K562 (cell line): Measurements from ENCODE around the gene ELMOD1. TPM values are rescaled to one million over a fixed set of nuclear protein-coding genes. Genes with fewer than 3 reads are reported as not detected.

Experiments used
- CREB3L1 ChIP-seq: fragments of 450-650 bp; IDR thresholded peaks from 2 replicates; pipeline ENCODE4 v1.6.1; 2014; ENCODE audit warnings: low read depth, mild to moderate bottlenecking, moderate library complexity, borderline replicate concordance
- CREB5 ChIP-seq: fragments of 250-450 bp; sonication (Bioruptor Pico); IDR thresholded peaks from 2 replicates; pipeline ENCODE4 v1.5.0; 2020; ENCODE audit warnings: mild to moderate bottlenecking
- E2F3 ChIP-seq: fragments of 250-450 bp; sonication (Bioruptor Pico); IDR thresholded peaks from 2 replicates; pipeline ENCODE4 v1.4.0; 2020; ENCODE audit warnings: mild to moderate bottlenecking
- ETV5 ChIP-seq: sonication (generic); formaldehyde crosslinking; IDR thresholded peaks from 2 replicates; pipeline ENCODE4 v1.4.0; 2020; ENCODE audit warnings: low read depth, mild to moderate bottlenecking, missing genetic modification reagents
- GABPA ChIP-seq: fragments of 200-800 bp; sonication (Bioruptor generic); conservative IDR thresholded peaks from 2 replicates; pipeline ENCODE4 v1.6.1; 2016; ENCODE audit warnings: low read depth, missing genetic modification characterization, missing compliant biosample characterization
- GABPB2 ChIP-seq: fragments of 250-450 bp; sonication (Bioruptor Pico); conservative IDR thresholded peaks from 2 replicates; pipeline ENCODE4 v1.5.1; 2021; ENCODE audit warnings: mild to moderate bottlenecking
- HINFP ChIP-seq: fragments of 450-650 bp; conservative IDR thresholded peaks from 2 replicates; pipeline ENCODE4 v1.6.1; 2016; ENCODE audit warnings: missing genetic modification characterization, low read depth, mild to moderate bottlenecking, control low read depth, missing compliant biosample characterization
- HNRNPUL1 ChIP-seq: fragments of 200-400 bp; formaldehyde crosslinking; IDR thresholded peaks from 2 replicates; pipeline ENCODE4 v1.6.1; 2017; ENCODE audit warnings: low read length
- KLF1 ChIP-seq: fragments of 450-650 bp; IDR thresholded peaks from 2 replicates; pipeline ENCODE4 v1.6.1; 2016; ENCODE audit warnings: missing genetic modification characterization, missing compliant biosample characterization
- MED1 ChIP-seq: sonication (generic); formaldehyde crosslinking; IDR thresholded peaks from 2 replicates; pipeline ENCODE4 v1.8.1; 2023; ENCODE audit warnings: missing genetic modification reagents, borderline replicate concordance
- PHTF2 ChIP-seq: fragments of 250-450 bp; sonication (Bioruptor Pico); IDR thresholded peaks from 2 replicates; pipeline ENCODE4 v1.5.0; 2021; ENCODE audit warnings: mild to moderate bottlenecking
- RBM15 ChIP-seq: fragments of 200-400 bp; formaldehyde crosslinking; IDR thresholded peaks from 2 replicates; pipeline ENCODE4 v1.6.1; 2018; ENCODE audit warnings: mild to moderate bottlenecking, low read length, moderate library complexity; ENCODE audit not compliant: insufficient read depth
- SAFB2 ChIP-seq: fragments of 200-400 bp; formaldehyde crosslinking; IDR thresholded peaks from 2 replicates; pipeline ENCODE4 v1.6.1; 2018; ENCODE audit warnings: borderline replicate concordance, low read length, low read depth, moderate library complexity; ENCODE audit not compliant: severe bottlenecking
- SMARCE1 ChIP-seq: fragments of 450-650 bp; IDR thresholded peaks from 2 replicates; pipeline ENCODE4 v1.7.1; 2016; ENCODE audit warnings: mild to moderate bottlenecking
- ZNF3 ChIP-seq: fragments of 250-450 bp; sonication (Bioruptor Pico); IDR thresholded peaks from 2 replicates; pipeline ENCODE4 v1.5.0; 2021; ENCODE audit warnings: mild to moderate bottlenecking, moderate library complexity
- ZNF316 ChIP-seq: fragments of 450-650 bp; IDR thresholded peaks from 2 replicates; pipeline ENCODE4 v1.6.1; 2016
- ZNF717 ChIP-seq: fragments of 250-450 bp; sonication (Bioruptor Pico); IDR thresholded peaks from 2 replicates; pipeline ENCODE4 v1.5.0; 2021
- polyA plus RNA-seq, 8 experiments: library from polyadenylated mRNA; depleted of rRNA in 4 of 8; stranded (reverse) in 5 of 8; unstranded in 3 of 8; fragments of >200 nt; fragmentation: Nextera tagmentation in 2 of 8; fragmentation: Illumina TruSeq in 1 of 8; extraction: Ambion mirVana in 2 of 8; extraction: Trizol in 1 of 8; gene quantifications; 2 replicates each; pipeline versions ENCODE4 v1.2.1 to v1.2.3, GENCODE V29; 2011 to 2014; ENCODE audit warnings: inconsistent platforms in 1 of 8, missing spikeins in 1 of 8
- total RNA-seq, 7 experiments: library from RNA; depleted of rRNA in 6 of 7; stranded (reverse); fragments of >200 nt in 6 of 7; fragmentation: Illumina TruSeq in 2 of 7; extraction: Trizol in 2 of 7; gene quantifications; 2 replicates each; pipeline versions ENCODE4 v1.2.1 to v1.2.3, GENCODE V29; 2011 to 2021; ENCODE audit warnings: low replicate concordance in 1 of 7
- TF ChIP-seq, protein P1 (sequence below): fragments of 450-650 bp; IDR thresholded peaks from 2 replicates; pipeline ENCODE4 v1.6.1; 2018; ENCODE audit warnings: mild to moderate bottlenecking, low read depth; ENCODE audit not compliant: partially characterized antibody
- TF ChIP-seq, protein P2 (sequence below): fragments of 250-450 bp; sonication (Bioruptor Pico); IDR thresholded peaks from 2 replicates; pipeline ENCODE4 v1.5.0; 2021; ENCODE audit warnings: mild to moderate bottlenecking, moderate library complexity

ELMOD1 gene
- total and polyA plus RNA-seq, 9 of the 15 experiments (the other 6 are each of a cell fraction or from before 2014, with no cell fraction given) = not detected

GRCh38 chr11:107565219-107565937 is 25.6 kb upstream of the ELMOD1 start, which contains the start of gene ALKBH8 (continued):
- TF ChIP-seq HINFP (tag) (no peak), ZNF717 (CRISPR knock-in tag) (no peak), PHTF2 (CRISPR knock-in tag) (no peak), SMARCE1 (no peak), HNRNPUL1 (no peak), CREB3L1 (peak; percentile 84; the same call in 1 of the 2 replicates), ZNF3 (CRISPR knock-in tag) (no peak), GABPB2 (CRISPR knock-in tag) (no peak), ETV5 (peak; percentile 92), MED1 (no peak), E2F3 (CRISPR knock-in tag) (no peak), GABPA (tag) (peak; percentile 78), SAFB2 (no peak), CREB5 (no peak), RBM15 (no peak), ZNF316 (no peak), KLF1 (tag) (no peak)
- TF ChIP-seq, protein P1, sequence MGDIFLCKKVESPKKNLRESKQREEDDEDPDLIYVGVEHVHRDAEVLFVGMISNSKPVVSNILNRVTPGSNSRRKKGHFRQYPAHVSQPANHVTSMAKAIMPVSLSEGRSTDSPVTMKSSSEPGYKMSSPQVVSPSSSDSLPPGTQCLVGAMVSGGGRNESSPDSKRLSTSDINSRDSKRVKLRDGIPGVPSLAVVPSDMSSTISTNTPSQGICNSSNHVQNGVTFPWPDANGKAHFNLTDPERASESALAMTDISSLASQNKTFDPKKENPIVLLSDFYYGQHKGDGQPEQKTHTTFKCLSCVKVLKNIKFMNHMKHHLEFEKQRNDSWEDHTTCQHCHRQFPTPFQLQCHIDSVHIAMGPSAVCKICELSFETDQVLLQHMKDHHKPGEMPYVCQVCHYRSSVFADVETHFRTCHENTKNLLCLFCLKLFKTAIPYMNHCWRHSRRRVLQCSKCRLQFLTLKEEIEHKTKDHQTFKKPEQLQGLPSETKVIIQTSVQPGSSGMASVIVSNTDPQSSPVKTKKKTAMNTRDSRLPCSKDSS = no peak
- TF ChIP-seq, protein P2, sequence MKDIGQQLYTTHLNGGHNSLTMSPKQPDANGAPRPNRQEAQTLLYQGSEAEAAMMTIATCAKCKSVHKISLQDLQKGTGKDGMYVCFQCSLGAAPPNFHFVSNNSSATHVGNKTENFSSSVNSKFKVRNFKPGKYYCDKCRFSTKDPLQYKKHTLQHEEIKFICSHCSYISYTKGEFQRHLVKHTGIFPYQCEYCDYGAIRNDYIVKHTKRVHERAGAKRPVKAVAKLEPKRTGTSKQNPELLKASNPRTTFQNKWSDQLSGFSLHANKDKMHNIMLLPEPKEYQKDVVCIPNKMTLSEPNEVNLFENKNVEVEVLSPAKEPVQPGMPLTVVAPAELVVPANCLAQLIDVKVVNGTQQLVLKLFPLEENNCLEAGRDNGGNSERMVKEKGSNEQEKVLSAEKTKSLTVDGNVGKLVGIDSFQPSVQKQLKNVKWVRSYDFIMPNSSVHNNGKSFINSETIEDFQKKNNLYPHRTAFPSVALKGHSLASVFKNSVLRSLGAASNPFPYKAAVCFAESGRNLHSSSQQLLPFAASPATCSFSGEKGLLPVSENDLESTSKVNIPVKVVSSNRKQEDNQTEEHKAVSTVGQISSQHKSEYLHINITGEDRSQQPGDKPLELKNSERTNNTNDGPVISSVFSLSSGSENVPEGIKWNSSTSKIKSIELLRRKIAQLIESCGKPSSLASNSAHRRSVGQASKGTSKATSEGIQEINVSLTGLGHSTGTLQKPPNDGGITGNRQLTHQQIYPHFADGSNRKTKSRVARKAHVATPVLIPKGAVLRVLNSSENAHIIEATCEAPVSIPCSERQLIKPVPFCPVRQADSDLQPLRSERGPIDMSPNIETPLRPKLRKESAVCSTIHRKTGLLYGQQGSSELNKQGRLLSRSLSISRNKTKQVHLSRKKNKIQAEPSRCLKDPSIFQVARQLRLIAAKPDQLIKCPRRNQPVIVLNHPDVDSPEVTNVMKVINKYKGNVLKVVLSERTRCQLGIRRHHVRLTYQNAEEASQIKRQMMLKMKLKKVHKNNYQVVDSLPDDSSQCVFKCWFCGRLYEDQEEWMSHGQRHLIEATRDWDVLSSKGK = no peak
